Activated CD4-positive, alpha-beta T cell treated with anti-CD3 and anti-CD28 coated beads for 4 hours (primary cell): ENCODE data around the gene ARL14EPL.

ENCODE experiments used
- DNase-seq, 2 donors: peaks; one replicate each; pipeline ENCODE4 v3.0.0-alpha.2; 2020

Gene ARL14EPL

DNA sequence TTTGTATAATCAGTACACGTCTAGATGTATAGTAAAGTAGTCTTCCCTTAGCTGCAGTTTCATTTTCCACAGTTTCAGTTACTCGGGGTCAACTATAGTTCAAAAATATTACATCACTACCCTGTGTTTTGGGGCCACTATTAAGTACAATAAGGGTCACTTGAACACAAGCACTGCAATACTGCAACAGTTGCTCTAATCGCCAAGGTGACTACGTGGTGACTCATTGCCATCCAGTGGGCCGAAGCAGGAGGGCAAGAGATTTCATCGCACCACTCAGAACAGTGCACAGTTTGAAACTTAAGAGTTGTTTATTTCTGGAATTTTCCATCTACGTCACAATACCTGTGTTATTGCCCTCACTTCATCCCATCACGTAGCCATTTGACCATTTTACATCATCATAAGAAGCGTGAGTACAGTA, at the start of gene ARL14EPL:
Gene ARL14EPL, plus strand, starts transcription at position 379 of the 424 bp plus-strand sequence. CDS start 18,994 bp downstream, outside the sequence.
- DNase-seq: no peak

DNA sequence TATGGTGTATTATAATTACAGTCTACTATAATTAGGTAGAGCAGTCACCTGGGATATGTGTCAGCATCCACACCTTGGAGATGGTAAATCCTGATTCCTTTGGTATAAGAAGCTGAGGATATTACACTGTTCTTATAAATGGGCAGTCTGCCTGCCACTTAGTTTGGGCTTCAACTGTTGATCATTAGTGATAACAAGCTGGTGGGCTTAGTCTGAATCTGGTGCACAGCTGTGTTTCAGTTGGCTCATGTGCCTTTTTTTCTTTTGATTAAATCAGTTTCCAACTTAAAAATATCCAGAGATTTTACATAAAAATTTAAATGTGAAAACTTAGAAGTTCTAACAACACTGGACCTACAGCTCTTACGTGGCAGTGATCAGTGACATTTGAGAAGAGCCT, 48.8 kb upstream of the ARL14EPL start:
- DNase-seq: no peak

DNA sequence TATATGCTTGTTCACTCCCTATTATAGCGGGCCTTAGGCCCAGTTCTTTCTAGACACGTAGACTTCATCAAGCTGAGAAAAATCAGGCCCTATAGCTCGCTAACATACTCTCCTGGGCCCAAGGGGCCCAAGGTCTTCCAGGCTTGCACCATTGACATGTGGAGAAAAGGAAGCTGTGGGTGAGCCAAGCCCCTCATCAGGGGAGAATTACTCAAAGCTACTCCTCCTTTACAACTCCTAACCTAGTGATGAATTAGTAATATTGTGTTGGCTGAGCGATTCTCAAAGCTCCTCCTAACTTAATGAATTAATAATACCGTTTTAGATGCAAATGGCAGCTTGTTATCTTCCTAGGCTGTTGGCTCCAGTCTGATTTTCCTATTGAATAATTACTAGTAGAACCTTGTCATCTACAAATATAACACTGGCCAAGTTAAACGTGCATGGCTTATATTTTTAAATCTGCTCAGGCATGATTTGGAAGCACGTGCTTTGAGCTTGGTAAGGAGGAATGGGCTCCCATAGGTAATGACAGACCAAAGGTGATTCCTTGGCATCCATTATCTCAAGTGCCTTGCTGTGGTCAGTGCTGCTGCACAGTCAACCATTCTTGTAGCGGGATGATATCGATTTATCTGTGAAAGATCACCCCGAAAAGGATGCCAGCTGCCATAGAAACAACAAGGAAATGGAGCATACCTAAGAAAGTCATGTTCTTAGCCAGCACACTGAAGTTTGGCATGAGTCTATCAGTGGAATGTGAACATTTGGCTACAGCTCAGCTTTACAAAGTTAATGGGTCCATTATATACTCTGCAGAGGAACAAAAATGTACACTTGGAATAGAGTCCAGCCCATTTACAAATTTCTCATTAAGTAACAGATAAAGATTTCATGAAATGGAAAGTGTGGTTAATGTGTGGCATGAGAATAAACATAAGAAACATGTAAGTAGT, 46.2 kb upstream of the ARL14EPL start:
- DNase-seq: no peak

DNA sequence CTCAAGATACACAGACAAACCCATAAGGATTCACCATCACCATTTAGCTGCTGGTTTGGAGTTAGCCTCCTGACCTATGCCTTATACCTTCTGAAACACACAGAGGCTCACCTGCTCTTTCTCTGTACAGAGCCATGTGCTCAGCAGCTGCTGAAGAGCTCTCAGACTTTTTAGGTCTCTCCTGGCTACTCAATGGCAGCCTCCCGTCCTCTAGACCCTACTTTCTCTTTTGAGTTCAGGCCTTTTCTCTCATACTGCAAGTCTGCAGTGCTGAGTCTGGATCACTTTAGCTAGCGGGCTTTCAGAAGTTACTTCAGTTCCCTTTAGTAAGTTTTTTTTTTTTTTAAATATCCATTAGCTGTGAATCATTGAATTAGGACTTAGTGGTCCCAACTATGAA, 44.3 kb upstream of the ARL14EPL start:
- DNase-seq: no peak

DNA sequence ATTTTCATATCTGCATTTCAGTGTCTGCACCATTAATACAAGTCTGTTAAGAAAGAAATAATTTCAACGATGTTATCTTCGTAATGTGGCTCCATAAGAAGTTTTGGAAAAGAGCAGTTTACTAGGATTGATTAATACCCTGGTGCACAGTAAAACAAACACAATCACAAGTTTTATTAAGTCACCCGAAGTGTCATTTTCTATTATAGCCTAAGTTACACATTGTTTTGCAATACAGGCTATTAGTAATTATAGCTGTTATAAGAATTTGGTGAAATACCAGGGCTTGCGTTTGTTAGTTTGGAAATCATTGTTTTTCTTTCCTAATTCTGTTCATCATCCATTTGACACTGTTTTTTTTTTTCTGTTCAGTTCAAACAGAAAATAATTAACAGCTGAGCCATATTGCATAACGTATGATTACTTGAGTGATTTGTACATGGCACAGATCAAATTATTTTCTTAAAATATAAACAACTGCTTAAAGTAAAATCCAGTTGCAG, 39.4 kb upstream of the ARL14EPL start:
- no peak for DNase-seq

DNA sequence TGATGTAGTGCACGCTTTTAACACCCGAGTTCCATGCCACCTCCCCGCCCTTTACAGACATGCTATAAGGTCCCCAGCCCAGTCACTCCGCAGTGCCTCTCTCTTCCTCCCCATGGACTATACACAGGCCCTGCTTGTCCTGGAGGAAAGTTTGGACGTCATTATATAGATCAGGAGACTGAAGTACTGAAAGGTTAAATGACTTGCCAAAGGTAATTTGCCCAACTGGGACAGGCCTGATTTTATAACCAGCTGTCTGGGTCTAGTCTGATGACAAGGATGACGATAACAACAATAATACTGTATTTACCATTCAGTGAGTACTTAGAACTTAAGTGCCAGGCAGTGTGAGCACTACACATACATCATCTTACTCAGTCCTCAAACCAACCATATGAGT, 36.9 kb upstream of the ARL14EPL start:
- DNase-seq: no peak

DNA sequence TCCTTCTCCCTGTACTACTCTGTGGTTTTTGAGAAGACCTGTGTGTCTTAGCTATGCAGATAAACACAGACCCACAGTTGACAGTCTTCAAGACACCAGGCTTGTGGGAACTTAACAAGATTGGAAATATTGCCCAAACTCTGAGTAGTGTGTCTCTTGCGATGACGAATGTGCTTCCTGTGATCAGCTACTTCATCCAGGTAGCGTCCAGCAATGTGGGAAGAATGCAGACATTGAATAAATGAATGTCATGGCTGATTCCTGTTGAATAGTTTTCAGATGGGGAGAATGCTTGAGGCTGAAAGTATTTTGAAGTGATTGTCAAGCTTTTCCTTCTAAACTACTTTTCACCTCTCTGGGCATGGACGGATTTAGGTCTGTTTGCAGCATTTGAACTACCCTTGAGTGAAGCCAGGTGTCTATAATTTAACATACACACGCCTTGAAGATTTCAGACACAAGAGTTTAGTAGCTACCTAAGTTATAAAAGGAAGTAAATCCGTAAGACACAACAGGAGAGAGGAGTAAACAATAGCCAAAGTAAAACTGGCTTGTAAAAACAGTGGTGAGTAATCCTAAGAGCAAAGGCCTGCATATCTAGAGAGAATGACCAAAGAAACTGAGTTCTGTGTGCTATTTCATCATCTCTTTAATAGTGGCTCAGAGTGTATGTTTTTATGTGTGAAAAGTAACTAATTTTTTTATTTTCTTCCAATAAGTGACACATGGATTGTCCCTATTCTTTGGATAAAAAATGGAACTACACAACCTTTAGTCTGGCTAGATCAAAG, 30.0 kb upstream of the ARL14EPL start:
- no peak for DNase-seq

DNA sequence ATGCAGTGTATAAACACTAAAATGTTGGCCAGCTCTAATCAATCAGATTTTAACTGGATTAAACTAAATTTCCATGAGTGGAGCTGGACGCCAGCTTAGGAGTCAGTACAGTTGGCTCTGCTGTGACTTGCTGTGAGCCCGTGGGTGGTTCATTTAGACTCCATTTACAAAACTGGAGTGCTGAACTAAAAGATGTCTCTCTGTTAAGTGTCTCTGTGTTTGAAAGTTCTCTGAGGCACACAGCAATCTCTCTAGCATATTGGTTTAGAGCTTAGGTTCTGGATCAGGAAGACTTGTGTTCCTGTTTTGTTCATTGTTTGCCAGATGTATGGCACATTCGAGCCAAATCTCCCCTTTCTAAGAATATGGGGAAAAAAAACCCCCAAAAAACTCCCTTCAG, 28.0 kb upstream of the ARL14EPL start:
- DNase-seq: no peak

DNA sequence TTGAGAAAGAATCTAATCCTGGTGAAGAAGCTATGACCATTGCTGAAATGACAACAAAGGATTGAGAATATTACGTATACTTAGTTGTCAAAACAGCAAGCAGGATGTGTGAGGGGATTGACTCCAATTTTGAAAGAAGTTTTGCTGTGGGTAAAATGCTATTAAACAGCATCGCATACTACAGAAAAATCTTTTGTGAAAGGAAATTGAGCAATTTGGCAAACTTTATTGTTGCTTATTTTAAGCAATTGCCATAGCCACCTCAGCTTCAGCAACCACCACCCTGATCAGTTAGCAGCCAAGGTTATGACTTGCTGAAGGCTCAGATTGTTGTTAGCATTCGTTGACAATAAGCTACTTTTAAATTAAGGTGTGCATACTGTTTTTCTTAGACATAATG, 22.5 kb upstream of the ARL14EPL start:
- no peak for DNase-seq

DNA sequence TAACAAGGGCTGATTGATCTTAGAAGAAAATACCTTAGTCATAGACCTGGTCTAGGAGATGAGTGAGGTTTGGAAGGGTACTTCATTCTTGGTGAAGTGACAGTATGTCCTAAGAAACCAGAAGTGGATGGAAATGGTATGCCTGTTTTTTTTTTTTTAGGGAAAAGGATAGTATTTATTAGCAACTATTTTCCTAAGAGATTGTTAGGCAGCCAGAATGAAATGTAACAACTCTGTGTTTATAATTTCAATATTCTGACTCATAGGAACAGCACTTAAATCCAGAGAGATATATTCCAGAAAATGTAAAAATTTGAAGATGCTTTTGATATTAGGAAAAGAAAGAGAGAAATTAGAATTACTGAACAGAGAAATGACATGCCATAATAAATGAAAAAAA, 21.2 kb upstream of the ARL14EPL start:
- DNase-seq: no peak

DNA sequence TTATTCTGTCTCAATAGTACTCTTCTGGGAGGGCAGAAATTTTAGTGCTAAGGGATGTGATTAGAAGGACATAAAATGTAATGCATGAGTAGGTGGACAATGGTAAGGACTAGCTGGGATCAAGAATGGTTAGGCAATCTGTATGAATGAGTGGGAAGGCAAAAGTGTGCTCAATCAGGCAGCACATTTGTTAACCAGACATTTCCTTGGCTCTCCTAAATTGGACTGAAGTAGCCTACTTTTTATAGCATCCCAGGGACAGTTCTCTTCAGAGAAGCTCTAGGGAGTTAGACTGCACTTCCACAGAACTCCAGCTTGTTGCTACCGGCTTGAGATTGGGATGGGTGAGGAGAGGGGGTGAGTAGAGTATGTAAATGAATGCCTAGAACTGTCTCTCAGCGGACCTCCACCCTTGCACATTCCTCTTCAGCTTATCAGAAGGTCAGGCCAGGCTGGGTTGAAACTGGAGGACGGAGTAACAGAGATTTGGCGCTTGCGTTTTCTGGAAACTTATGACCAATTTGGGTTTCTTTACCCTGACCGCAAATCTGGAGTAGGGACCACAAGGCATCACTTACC, 19.0 kb upstream of the ARL14EPL start:
- DNase-seq: no peak

DNA sequence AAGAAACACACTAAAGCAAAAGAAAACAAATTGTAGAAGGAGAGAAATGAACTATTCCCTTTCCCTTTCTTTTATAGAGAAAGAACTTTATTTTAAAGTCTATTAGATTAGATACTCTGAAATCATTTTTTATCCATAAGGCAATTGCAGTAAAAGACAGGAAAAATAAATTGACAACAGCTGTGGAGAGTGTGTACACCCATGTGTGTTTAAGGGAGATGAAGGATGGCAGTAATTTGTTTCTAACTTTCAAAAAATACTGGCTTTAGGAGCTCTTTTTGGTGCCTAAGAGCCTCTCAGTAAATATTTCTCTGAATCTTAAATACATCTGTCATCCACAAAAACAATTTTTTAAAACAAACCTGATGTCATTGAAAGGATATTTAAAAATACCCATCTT, 18.3 kb upstream of the ARL14EPL start:
- DNase-seq: no peak

DNA sequence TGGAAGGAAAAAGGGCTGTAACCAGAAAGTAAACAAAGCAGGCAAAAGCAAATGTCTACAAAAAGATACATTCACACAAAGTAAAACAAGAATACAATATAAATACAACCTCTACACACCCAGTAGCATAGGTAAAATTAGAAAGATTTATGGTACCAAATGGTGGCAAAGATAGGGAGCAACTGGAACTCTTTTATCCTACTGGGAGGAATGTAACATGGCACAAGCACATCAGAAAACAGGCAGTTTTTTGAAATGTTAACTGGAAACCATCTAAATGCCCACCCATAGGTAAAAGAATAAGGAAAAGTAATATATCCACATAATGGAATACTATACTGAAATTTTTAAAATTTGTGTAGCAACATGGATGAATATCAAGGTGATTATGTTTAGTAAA, 8.7 kb upstream of the ARL14EPL start:
- no peak for DNase-seq

DNA sequence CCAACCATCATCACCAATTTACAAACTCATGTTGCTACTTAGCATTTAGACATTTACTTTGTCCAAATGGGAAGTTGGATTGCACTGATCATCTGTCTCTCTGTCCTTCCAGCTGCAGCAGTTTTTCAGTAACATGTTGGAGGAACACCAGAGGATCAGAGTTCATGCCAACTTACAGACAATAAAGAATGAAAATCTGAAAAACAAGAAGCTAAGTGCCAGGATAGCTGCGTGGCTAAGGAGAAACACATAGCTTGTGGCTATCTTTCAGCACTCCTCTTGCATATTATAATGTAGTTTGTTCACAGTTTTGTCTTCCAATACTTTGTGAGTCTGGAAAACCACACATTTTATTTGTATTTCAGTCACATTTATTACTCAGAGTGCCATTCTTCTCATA, 6.4 kb upstream of the ARL14EPL start:
- no peak for DNase-seq

DNA sequence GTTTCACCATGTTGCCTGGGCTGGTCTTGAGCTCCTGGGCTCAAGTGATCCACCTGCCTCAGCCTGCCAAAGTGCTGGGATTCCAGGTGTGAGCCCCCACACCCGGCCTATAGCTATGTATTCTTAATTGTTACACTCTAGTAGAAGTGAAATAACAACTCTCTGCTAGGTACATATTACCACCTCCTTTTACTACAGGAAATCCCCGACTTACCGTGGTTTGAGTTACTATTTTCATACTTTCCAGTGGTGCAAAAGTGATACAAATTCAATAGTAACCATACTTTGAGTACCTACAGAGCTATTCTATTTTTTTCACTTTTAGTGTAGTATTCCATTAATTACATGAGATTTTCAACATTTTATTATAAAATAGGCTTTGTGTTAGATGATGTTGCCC, 719 bp downstream of the ARL14EPL start:
- no peak for DNase-seq

DNA sequence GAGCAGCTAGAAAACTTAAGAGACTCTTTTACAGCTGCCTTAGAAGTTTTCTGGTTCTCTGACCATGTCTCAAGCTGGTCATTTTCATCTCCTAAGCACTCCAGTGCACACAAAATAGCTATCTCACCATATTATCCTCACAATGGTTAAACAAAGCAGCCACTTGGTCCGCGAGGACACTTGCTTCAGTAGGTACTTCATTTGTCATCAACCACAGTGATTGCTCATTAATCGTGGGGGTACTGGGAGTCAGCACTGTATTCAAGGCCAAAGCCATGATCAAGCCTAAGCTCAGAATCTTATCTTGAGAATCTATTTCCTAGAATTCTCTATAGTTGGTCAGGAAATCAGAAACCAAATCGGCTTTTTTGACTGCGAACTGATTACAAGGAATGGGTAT, 2.9 kb downstream of the ARL14EPL start:
- DNase-seq: no peak

DNA sequence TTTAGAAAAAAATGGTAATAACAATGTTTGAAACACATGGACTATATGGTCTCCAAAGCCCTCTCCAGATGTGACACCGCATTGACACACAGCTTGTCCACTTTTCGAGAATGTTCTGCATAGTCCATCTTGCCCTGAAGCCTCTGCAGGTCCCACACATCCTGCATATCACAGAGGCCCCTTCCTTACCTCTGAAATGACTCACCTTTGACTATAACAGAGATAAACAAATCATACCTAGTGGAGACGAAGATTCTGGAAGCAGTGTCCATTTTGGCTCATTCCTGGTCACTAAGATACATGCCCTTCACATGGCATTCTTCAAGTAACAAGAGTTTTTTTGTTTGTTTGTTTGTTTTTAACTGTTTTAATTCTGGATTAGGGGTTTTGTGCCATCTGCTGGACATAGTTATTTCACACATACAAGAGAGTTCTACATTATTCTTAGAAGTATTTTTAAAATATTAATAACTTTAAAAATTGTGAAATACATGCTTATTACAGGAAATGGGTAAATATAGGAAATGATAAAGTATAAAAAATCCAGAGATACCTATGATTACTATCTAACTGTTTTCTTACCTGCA, 5.1 kb downstream of the ARL14EPL start:
- DNase-seq: no peak

DNA sequence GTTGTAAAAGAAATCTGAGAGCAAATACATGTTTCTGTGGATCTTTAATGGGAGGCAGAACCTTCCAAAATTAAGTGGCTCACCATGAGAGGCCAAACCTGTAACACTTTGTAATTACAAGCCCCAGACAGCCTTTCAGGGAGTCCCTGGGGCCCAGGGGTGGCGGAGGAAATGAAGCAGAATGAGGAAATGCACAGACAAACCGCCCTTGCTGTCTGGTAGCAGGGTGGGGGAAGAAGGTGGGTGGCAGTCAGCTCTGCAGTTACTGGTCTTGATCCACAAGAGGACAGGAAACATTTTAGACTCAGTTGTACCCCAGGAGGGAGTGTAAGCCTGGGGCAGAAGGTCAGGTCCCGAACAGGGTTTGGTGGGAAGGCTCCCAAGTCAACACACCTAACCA, 6.5 kb downstream of the ARL14EPL start:
- no peak for DNase-seq

DNA sequence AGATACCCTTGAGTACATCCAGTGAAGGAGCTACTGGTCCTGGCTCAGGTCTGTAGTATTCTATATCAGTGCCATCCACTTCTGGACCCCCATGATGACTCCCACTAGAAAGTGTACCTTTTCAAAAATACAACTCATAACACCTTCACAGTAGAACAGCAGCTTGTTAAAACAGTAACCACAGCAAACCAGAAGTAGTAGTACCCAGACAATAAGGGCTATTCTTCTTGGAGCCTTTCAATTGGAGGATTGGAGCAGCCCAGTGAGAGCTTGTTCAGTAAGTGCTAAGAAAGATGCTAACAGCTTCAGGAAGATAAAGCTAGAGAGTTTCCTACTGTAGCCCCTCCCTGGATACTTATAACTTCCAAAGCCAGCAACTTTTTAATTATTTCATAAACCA, 10.1 kb downstream of the ARL14EPL start:
- no peak for DNase-seq

DNA sequence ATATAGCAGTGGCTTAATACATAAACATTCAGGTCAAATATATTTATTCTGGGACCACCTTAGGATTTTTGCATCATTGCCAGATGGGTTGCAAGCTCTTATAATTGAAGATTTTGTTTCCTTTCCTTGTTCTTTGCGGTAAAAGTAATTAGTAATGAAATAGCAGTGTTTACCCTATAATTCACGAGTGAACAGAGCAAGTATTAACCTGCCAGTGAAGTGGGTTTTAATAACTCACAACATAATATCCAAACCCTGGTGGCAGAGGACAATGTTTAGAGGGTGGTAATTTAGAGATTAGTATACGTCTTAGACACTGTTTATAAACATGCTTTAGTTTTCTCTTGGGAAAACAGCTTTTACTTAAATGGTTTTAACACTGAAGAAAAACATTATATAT, 11.8 kb downstream of the ARL14EPL start:
- DNase-seq: no peak

DNA sequence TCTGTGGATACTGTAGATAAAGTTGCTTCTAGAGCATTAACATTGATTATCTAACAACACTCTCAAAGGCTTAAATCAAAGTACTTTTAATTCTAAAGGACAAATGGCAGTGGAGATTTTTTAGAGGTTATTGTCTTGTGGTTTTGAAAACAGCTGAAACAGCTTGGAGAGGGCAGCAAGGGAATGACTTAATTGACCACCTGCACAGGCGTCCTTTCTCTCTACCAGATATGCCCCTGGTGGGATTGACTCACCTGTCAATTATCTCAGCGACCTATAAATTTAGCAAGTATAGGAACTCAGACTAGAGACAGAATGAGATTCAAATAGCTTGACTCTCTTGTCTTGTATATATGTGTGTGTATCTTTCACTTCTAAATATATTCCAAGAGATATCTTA, 13.5 kb downstream of the ARL14EPL start:
- no peak for DNase-seq

DNA sequence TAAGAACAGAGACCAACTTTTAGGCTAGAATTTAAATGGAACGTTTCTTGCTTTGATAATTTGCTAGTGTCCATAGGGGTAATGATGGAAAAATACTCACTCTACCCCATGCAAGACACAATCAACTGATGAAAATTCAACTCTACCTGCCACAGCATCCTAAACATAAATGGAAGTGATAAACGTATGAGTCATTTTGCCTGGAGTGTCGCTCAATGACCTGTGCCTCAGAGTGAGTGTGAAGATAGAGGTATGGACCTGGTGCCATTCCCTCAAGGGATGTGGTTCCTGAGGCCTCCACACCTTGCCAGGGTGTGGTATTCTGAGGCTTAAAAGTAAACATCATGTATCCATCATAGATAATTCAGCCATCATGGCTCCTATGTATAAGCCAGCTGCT, 14.0 kb downstream of the ARL14EPL start:
- DNase-seq: no peak

DNA sequence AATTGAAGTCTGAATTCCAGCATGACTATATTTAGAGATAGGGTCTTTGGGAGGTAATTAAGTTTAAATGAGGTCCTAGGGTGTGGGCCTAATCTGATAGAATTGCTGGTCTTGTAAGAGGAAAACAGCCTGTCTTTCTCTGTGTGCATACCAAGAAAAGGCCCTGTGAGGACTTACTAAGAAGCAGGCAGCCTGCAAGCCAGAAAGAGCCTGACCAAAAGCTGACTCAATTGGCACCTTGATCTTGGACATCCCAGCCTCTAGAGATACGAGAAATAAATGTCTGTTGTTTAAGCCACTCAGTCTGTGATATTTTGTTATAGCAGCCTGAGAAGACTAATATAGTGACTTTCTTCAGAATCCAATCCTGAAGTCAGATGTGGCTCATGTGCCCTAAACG, 14.6 kb downstream of the ARL14EPL start:
- no peak for DNase-seq
